ENCODE data around the gene FAM168A.
"Not testable (repeated sequence)": the region's sequence is repeated elsewhere in the genome, so short reads cannot be mapped to it uniquely, and the experiment has no call there.

FAM168A gene

GRCh38 chr11:73592640-73593039 is 5.3 kb downstream of the FAM168A start:
- DNase-seq (ENCODE audit: low read depth), result no peak

GRCh38 chr11:73591743-73592142 is 6.2 kb downstream of the FAM168A start:
- no peak for DNase-seq (ENCODE audit: low read depth)

- DNase-seq (ENCODE audit: low read depth), result no peak
These were observed 6.9 kb downstream of the FAM168A start for GRCh38 chr11:73590991-73591390.

- DNase-seq (ENCODE audit: low read depth), result no peak
These were observed 11.1 kb downstream of the FAM168A start for GRCh38 chr11:73586791-73587190.

GRCh38 chr11:73585834-73586575 is 11.9 kb downstream of the FAM168A start:
- DNase-seq (ENCODE audit: low read depth), result no peak

- DNase-seq (ENCODE audit: low read depth), result no peak
These were observed 13.1 kb downstream of the FAM168A start for GRCh38 chr11:73584831-73585230.

GRCh38 chr11:73582653-73583052 is 15.3 kb downstream of the FAM168A start:
- DNase-seq (ENCODE audit: low read depth), result no peak

- DNase-seq (ENCODE audit: low read depth), result not testable (repeated sequence)
These were observed 17.2 kb downstream of the FAM168A start for GRCh38 chr11:73580749-73581148.

GRCh38 chr11:73579641-73580434 is 18.1 kb downstream of the FAM168A start:
- no peak for DNase-seq (ENCODE audit: low read depth)

GRCh38 chr11:73578592-73579185 is 19.2 kb downstream of the FAM168A start:
- DNase-seq (ENCODE audit: low read depth), result no peak

- DNase-seq (ENCODE audit: low read depth), result no peak
These were observed 20.4 kb downstream of the FAM168A start for GRCh38 chr11:73577496-73577917.

GRCh38 chr11:73576185-73576614 is 21.7 kb downstream of the FAM168A start:
- no peak for DNase-seq (ENCODE audit: low read depth)

- not testable (repeated sequence) for DNase-seq (ENCODE audit: low read depth)
These were observed 25.9 kb downstream of the FAM168A start for GRCh38 chr11:73571982-73572381.

GRCh38 chr11:73570415-73571114 is 27.3 kb downstream of the FAM168A start:
- no peak for DNase-seq (ENCODE audit: low read depth)

- no peak for DNase-seq (ENCODE audit: low read depth)
These were observed 30.7 kb downstream of the FAM168A start for GRCh38 chr11:73566977-73567755.

- DNase-seq (ENCODE audit: low read depth), result no peak
These were observed 31.5 kb downstream of the FAM168A start for GRCh38 chr11:73566422-73566821.

GRCh38 chr11:73565804-73566203 is 32.1 kb downstream of the FAM168A start:
- DNase-seq (ENCODE audit: low read depth), result no peak

GRCh38 chr11:73564903-73565302 is 33.0 kb downstream of the FAM168A start:
- no peak for DNase-seq (ENCODE audit: low read depth)

- no peak for DNase-seq (ENCODE audit: low read depth)
These were observed 34.2 kb downstream of the FAM168A start for GRCh38 chr11:73563539-73564200.

- DNase-seq (ENCODE audit: low read depth), result no peak
These were observed 38.2 kb downstream of the FAM168A start for GRCh38 chr11:73559743-73560142.

- no peak for DNase-seq (ENCODE audit: low read depth)
These were observed 40.9 kb downstream of the FAM168A start for GRCh38 chr11:73556966-73557365.

Measured in stimulated activated CD8-positive, alpha-beta memory T cell treated with anti-CD3 and anti-CD28 coated beads, Interleukin-4, amount 100 ng/mL, for 24 hours (primary cell).